Endothelial cell (in vitro differentiated cells): ENCODE results near the gene EPO. TPM values are rescaled to one million over a fixed set of nuclear protein-coding genes. Genes with fewer than 3 reads are reported as not detected.
"Not testable (repeated sequence)": the region's sequence is repeated elsewhere in the genome, so short reads cannot be mapped to it uniquely, and the experiment has no call there.

Experiments used
- DNase-seq: peaks from one replicate; pipeline ENCODE4 v3.0.0; 2021; ENCODE audit warnings: low spot score
- H3K27ac Mint-ChIP-seq: one replicate; pipeline ENCODE4 v1.8.0; 2021; ENCODE audit warnings: mixed read lengths, inconsistent platforms; ENCODE audit not compliant: unreplicated experiment
- H3K27me3 Mint-ChIP-seq: one replicate; pipeline ENCODE4 v1.8.0; 2021; ENCODE audit warnings: mild to moderate bottlenecking, moderate library complexity, mixed read lengths, inconsistent platforms; ENCODE audit not compliant: unreplicated experiment
- H3K36me3 Mint-ChIP-seq: one replicate; pipeline ENCODE4 v1.8.0; 2021; ENCODE audit warnings: mild to moderate bottlenecking, low read depth, mixed read lengths, inconsistent platforms; ENCODE audit not compliant: unreplicated experiment
- H3K4me1 Mint-ChIP-seq: one replicate; pipeline ENCODE4 v1.8.0; 2021; ENCODE audit warnings: mild to moderate bottlenecking, mixed read lengths, inconsistent platforms; ENCODE audit not compliant: unreplicated experiment
- H3K4me3 Mint-ChIP-seq: one replicate; pipeline ENCODE4 v1.8.0; 2021; ENCODE audit warnings: mild to moderate bottlenecking, mixed read lengths, inconsistent platforms; ENCODE audit not compliant: unreplicated experiment
- H3K9me3 Mint-ChIP-seq: one replicate; pipeline ENCODE4 v1.8.0; 2021; ENCODE audit warnings: mixed read lengths, inconsistent platforms; ENCODE audit not compliant: unreplicated experiment
- total RNA-seq: library from RNA; stranded (reverse); fragmentation: NEBNext Ultra II Directional; extraction: Animal tissue kit (Norgen Biotek cat#: 25700); gene quantifications from one replicate; pipeline ENCODE4 v1.2.1, GENCODE V29; 2021; ENCODE audit not compliant: unreplicated experiment
- TF ChIP-seq, protein P1 (sequence below): fragments of 200-600 bp; sonication (generic); IDR thresholded peaks from one replicate; pipeline ENCODE4 v1.5.0; 2021; ENCODE audit warnings: antibody characterized with exemption; ENCODE audit not compliant: unreplicated experiment

The EPO gene
- total RNA-seq, 1 donor from 2014 or later = 0.33 TPM

- peak within 1 kb of the TSS; percentile 97 for H3K4me3 Mint-ChIP-seq
- peak; percentile 72 for DNase-seq
Observed at GRCh38 chr7:100694098-100694745, 26.0 kb upstream of the EPO start, which contains the start of gene GIGYF1. TSS of gene GIGYF1 (minus strand) at chr7:100694250. CDS start at chr7:100688238, 6,012 bp downstream.

GRCh38 chr7:100696123-100696521 is 24.1 kb upstream of the EPO start:
- H3K27me3 Mint-ChIP-seq = peaks cover 12% of the 10 kb centered on the region
- H3K9me3 Mint-ChIP-seq = no peaks in the 10 kb centered on the region
- H3K27ac Mint-ChIP-seq = no peak overlapping the region
- DNase-seq = no peak
- TF ChIP-seq, protein P1, sequence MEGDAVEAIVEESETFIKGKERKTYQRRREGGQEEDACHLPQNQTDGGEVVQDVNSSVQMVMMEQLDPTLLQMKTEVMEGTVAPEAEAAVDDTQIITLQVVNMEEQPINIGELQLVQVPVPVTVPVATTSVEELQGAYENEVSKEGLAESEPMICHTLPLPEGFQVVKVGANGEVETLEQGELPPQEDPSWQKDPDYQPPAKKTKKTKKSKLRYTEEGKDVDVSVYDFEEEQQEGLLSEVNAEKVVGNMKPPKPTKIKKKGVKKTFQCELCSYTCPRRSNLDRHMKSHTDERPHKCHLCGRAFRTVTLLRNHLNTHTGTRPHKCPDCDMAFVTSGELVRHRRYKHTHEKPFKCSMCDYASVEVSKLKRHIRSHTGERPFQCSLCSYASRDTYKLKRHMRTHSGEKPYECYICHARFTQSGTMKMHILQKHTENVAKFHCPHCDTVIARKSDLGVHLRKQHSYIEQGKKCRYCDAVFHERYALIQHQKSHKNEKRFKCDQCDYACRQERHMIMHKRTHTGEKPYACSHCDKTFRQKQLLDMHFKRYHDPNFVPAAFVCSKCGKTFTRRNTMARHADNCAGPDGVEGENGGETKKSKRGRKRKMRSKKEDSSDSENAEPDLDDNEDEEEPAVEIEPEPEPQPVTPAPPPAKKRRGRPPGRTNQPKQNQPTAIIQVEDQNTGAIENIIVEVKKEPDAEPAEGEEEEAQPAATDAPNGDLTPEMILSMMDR = no peak
- peaks cover 24% of the 10 kb centered on the region for H3K4me1 Mint-ChIP-seq
- peak overlapping the region; percentile 70 for H3K4me3 Mint-ChIP-seq
- peaks cover 11% of the 10 kb centered on the region for H3K36me3 Mint-ChIP-seq

More at GRCh38 chr7:100694098-100694745, 26.0 kb upstream of the EPO start, which contains the start of gene GIGYF1:
- TF ChIP-seq, protein P1 = no peak
- H3K9me3 Mint-ChIP-seq = no peaks in the 10 kb centered on the region
- H3K36me3 Mint-ChIP-seq = peaks cover 11% of the 10 kb centered on the region
- peaks cover 12% of the 10 kb centered on the region for H3K27me3 Mint-ChIP-seq
- H3K4me1 Mint-ChIP-seq = peaks cover 20% of the 10 kb centered on the region
- H3K27ac Mint-ChIP-seq = peak within 1 kb of the TSS; percentile 88

DNA sequence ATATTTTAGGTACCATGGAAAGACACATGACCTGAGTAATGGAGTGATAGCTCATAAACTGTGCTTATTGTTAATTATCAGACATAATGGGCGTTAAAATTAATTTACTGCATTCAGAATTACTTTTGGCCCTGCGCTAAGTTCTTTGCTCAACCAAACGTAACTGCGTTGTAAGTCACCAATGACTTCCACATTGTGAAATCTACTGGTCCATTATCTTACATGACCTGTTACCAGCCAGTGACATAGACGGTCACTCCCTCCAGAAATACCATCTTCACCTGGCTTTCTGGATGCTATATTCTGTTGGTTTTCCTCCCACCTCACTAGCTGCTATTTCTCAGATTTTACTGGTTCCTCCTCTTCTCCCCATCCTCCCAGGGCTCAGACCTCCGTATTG is 21.2 kb upstream of the EPO start:
- no peak for DNase-seq
- H3K36me3 Mint-ChIP-seq = peaks cover 4% of the 10 kb centered on the region
- TF ChIP-seq, protein P1 = no peak
- H3K4me1 Mint-ChIP-seq = peaks cover 11% of the 10 kb centered on the region
- no peaks in the 10 kb centered on the region for H3K9me3 Mint-ChIP-seq
- no peak overlapping the region for H3K4me3 Mint-ChIP-seq
- H3K27ac Mint-ChIP-seq = no peak overlapping the region
- H3K27me3 Mint-ChIP-seq = peaks cover 7% of the 10 kb centered on the region

- H3K36me3 Mint-ChIP-seq, H3K4me3 Mint-ChIP-seq, H3K4me1 Mint-ChIP-seq, H3K27me3 Mint-ChIP-seq, H3K27ac Mint-ChIP-seq, DNase-seq, H3K9me3 Mint-ChIP-seq: not testable (repeated sequence)
Observed at GRCh38 chr7:100701089-100701488, 19.2 kb upstream of the EPO start.

DNA sequence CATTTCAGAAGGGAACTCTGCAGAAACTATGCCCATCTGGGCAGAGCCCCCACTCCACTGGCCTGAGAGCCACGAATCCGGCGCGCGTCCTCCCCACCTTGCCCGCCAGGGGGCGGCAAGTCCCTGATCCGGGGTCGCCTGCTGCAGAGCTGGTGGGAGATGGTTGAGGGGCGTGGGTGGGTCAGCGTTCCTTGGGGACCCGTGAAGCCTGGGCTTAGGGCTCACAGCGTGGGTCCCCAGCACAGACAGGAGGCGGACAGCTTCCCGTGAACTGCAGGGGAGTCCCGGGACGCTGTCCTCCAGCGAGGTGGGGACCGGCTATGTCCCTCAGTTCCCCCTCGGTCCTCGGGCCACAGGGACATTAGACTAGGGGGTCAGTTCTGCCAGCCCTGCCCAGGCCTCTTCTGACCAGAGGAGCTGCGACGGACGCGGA is 14.9 kb upstream of the EPO start:
- peak; percentile 94 for DNase-seq
- peak overlapping the region; percentile 94 for H3K4me3 Mint-ChIP-seq
- no peak overlapping the region for H3K27ac Mint-ChIP-seq
- TF ChIP-seq, protein P1 = peak; percentile 98
- H3K4me1 Mint-ChIP-seq = peaks cover 12% of the 10 kb centered on the region
- H3K27me3 Mint-ChIP-seq = peaks cover 3% of the 10 kb centered on the region
- H3K9me3 Mint-ChIP-seq = no peaks in the 10 kb centered on the region
- peaks cover under 1% of the 10 kb centered on the region for H3K36me3 Mint-ChIP-seq
